GM19043 (cell line): ENCODE measurements around the gene PLXNA4.

Source experiments
- ATAC-seq: cut with Tn5 transposase; IDR thresholded peaks from one replicate; pipeline ENCODE4 v1.9.1; 2021; ENCODE audit warnings: low read depth; ENCODE audit not compliant: unreplicated experiment

PLXNA4 gene

GRCh38 chr7:132226046-132226956 is 350.0 kb downstream of the PLXNA4 start:
- ATAC-seq = no peak

- ATAC-seq = no peak
These were observed 350.8 kb downstream of the PLXNA4 start for GRCh38 chr7:132225216-132226030.

- no peak for ATAC-seq
These were observed 354.9 kb downstream of the PLXNA4 start for GRCh38 chr7:132221356-132221755.

- ATAC-seq = no peak
These were observed 356.2 kb downstream of the PLXNA4 start for GRCh38 chr7:132220060-132220459.

GRCh38 chr7:132218876-132219275 is 357.4 kb downstream of the PLXNA4 start:
- no peak for ATAC-seq

GRCh38 chr7:132216847-132217525 is 359.3 kb downstream of the PLXNA4 start:
- no peak for ATAC-seq

- no peak for ATAC-seq
These were observed 361.8 kb downstream of the PLXNA4 start for GRCh38 chr7:132214452-132214851.

- no peak for ATAC-seq
These were observed 362.7 kb downstream of the PLXNA4 start for GRCh38 chr7:132213583-132213982.

GRCh38 chr7:132211971-132212370 is 364.3 kb downstream of the PLXNA4 start:
- no peak for ATAC-seq

GRCh38 chr7:132210821-132211220 is 365.4 kb downstream of the PLXNA4 start:
- no peak for ATAC-seq

- ATAC-seq = no peak
These were observed 368.5 kb downstream of the PLXNA4 start for GRCh38 chr7:132207782-132208181.

GRCh38 chr7:132207211-132207610 is 369.1 kb downstream of the PLXNA4 start:
- ATAC-seq = no peak

- ATAC-seq = no peak
These were observed 369.7 kb downstream of the PLXNA4 start for GRCh38 chr7:132206594-132206993.

- no peak for ATAC-seq
These were observed 370.8 kb downstream of the PLXNA4 start for GRCh38 chr7:132205509-132205908.

GRCh38 chr7:132203021-132203420 is 373.2 kb downstream of the PLXNA4 start:
- no peak for ATAC-seq

- no peak for ATAC-seq
These were observed 373.7 kb downstream of the PLXNA4 start for GRCh38 chr7:132202541-132202940.

GRCh38 chr7:132200141-132200540 is 376.1 kb downstream of the PLXNA4 start:
- no peak for ATAC-seq

GRCh38 chr7:132199626-132200025 is 376.6 kb downstream of the PLXNA4 start:
- no peak for ATAC-seq

GRCh38 chr7:132197772-132198171 is 378.5 kb downstream of the PLXNA4 start:
- no peak for ATAC-seq

- no peak for ATAC-seq
These were observed 382.4 kb downstream of the PLXNA4 start for GRCh38 chr7:132193898-132194297.

- ATAC-seq = no peak
These were observed 383.5 kb downstream of the PLXNA4 start for GRCh38 chr7:132192809-132193208.
